HCEC 1CT (cell line): ENCODE measurements around the gene SETD3.

Experiments
- DNase-seq: peaks from one replicate; pipeline ENCODE4 v3.0.0-alpha.2; 2017

Gene SETD3

DNA sequence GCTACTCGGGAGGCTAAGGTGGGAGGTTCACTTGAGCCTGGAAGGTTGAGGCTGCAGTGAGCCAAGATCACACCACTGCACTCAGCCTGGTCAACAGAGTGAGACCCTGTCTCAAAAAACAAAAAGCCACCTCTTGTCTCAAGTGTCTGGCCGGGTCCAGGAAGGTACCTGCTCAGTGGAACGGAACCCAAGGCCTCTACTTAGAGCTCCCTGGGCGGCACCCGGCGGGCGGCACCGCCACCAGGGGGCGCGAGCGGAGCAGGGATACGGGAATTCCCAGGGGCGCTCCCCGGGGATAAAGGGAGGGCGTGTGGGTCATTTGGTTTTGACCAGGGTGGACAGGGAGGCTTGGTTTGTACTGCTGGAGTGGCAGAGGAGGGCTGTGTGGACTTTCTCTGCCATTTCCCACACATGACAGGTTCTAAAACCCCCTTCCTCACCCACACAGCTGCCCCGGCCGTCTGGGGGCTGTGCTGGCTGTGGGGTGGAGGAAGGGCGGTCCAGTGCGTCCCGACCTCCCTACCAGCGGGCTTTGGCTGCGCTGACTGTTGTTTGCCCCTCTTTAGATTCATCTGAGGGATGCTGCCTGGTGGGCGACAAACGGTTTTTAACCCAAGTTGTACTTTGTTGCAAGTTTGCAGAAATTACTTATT lies 91.4 kb downstream of the SETD3 start:
- peak; percentile 11 for DNase-seq

DNA sequence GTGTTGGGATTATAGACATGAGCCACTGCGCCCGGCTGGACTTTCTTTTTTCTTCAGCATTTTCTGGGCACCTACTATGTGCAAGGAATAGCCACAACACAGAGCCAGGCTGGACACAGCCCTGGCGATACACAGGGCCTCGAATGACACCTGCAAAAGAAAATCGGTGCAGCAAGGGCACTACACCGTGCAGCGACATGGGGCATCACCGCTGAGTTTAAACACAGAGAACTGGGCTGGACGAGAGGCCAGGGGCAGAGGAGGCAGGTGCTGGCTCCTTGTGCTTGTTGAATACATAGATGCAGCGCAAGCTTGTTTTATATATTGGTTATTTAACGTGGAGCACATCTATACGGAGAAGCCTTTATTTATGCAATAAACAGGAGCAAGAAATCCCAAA lies 92.4 kb downstream of the SETD3 start:
- no peak for DNase-seq

DNA sequence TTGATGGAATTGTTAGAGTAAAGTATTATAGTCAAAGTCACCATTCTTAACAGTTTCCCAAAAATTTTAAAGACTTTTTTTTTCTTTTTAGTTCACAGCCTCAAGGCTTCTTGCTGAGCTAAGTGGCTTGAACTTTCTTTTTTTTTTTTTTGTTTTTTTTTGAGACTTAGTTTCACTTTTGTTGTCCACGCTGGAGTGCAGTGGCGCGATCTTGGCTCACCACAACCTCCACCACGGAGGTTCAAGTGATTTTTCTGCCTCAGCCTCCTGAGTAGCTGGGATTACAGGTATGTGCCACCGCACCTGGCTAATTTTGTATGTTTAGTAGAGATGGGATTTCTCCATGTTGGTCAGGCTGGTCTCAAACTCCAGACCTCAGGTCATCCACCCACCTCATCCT lies 92.8 kb downstream of the SETD3 start:
- DNase-seq: no peak

DNA sequence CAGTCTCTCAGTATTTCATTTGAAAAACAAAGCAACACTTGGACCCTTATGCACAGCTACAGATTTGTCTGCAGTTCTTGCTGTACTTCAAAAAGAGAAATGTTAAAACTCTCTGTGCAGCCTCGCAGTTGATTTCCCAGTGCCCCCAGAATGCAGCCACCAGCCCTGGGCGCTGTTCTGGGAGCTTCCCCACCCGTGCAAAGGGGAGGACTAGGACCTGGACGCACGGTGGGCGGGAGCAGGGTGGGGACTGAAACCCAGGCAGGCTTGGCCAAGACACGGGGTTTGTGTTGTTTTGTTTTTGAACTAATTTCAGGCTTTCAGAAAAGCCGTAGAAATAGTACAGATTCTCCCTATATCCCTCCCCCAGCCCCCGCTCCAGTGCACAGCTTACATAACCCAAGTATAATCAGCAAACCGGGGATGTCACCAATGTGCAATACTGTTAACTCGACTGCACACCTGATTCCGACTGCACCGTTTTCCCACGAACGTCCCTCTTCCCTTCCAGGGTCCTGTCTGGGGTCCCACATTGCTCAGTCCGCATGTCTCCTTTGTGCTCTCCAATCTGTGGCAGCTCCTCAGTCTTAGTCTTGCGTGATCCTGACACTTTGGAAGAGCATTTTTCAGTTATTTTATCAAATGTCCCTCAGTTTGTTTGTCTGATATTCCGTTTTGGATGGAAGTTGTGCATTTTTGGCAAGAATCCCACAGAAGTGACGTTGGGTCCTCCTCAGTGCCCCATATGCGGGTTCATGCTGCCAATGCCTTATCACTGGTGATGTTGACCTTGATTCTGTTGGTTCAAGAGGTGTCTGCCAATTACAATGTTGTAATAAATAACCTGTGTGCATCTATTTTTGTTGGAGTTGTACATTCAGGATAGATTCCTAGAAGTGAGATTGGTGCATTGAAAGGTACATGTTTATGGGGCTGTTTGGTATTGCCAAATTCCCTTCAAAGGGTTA lies 95.9 kb downstream of the SETD3 start:
- no peak for DNase-seq

DNA sequence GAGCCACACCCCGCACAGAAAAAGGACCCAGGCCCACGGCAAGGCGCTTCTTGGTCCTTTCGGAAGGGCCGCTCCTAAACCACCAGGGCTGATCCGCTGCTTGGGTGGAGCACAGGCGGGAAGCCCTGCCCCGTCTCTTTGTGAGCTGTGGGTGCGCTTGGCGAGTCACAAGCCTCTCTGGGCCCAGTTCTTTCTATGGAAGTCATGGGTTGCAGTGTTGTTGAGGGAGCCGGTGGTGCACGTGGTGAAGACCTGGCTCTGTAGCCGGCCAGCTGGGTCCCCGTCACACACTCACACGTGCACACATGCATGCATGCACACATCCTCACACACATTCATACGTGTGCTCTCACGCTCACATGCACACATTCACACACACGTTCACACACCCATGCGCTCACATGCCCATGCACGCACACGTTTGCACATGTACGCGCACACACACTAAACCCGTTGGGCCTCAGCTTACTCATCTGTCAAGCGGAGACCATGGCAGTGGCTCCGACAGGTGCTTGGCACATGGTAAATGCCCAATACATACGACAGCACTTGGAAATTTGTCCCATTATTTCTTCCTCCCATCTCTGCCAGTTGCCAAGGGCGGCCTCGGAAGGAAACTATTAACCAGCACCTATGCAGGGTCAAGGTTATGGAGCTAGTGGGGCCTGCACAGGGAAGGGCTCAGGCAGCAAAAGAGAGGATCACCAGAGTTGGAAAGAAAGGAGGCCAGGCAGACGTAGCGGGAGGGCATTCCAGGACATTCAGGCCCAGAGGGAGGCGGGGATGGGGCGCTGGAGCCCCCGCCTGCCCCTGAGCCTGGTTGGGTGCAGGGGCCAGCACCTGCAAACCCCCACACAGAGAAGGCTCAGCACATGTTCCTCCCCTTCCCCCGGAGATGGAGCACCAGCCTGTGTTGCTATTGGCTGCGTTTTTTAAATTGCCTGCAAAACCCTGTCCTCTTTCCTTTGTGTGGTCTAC lies 96.9 kb downstream of the SETD3 start:
- no peak for DNase-seq

DNA sequence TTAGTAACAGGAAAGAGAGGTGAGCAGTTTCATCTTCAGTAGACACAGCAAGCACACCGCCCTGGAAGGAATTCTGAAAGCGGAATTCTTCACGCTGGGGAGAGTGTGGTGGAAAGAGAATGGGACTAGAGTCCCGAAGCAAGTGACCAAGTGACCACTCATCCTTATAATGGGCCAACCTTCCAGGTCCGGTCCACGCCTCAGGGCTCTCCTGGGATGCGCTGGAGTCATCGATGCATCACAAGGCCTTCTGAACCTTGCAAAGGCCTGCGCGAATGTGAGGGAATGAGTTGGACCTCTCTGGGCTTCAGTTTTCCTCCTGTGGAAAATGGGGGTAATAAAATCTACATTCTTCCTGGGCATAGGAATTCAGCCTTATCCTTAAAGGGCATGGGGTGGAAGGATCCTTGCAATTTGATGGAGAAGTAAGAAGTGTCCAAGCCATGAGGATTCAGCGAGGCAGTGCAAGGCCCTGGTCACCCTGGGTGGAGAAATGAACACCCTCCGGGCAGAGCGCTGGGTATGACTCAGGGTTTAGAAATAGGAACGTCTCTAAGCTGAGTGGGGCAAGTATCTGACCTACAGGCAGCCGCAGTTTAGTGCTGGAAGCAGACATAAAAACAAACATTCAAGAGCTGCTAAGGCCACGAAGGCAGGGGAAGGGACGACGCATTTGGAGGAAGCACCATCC lies 97.7 kb downstream of the SETD3 start:
- peak; percentile 51 for DNase-seq

DNA sequence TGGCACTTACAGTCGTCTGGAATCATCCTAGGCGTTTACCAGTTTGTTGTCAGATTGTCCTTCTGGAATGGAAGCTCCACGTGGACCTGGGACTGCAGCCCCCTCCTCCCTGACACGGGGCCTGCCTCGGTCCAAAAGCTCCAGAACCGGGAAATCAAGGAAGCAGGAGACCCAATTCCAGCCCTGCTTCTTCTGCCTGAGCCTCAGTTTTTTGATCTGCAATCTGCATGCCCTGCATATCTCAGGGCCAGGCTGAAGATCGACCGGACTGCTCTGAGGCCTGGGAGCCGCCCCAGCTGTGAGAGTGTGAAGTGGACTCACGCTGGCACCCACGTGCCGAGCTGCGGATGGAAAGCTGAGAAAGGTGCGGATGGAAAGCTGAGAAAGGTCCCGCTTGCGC lies 98.6 kb downstream of the SETD3 start:
- no peak for DNase-seq

DNA sequence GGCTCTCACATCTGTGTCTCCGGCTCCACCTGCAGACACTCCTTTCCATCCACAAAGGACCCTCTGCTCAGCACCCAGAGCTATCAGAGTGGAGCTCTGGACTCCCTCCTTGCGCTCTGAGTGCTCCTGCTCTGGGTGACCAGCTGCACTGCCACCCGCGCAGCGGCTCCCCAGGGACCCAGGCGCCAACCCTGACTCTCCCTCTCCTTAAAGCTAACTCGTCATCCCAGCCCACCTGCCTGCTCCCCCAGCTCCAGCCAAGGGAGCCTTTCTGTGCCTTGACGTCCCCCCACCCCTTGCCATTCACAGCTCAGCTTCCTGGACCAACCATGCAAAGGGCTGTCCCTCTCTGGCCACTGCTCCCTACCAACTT lies 99.0 kb downstream of the SETD3 start:
- no peak for DNase-seq

DNA sequence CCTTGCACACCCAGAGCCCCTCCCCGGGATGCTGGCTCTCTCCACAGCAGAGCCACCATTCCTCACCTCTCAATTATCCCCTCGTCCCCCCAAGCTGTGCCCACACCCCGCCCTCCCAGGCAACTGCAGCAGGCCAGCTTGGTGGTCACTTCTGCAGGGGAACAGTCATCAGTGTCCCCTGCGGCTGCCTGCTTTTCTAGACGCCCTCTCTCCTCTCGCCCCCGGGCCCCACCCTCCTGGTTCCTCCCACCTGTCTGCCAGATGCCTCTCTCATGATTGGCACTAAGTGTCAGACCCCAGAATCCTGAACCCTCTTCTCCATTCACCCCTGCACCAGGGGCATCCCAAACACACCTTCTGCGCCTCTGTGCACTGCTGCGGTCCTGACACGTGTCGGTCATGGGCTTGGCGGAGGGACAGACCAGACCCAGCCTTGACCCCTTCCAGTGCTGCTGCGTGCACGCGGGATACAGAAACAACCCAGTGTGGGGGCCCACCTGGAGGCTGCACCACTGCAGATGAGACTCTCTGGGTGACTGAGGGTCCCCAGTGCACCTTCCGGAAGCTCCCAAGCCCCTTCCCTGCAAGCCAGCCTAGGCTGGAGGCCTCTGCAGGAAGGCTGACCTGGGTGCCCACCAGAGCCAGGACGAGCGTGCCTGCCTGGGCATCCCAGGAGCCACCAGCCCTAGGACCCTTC lies 99.5 kb downstream of the SETD3 start:
- DNase-seq: no peak

DNA sequence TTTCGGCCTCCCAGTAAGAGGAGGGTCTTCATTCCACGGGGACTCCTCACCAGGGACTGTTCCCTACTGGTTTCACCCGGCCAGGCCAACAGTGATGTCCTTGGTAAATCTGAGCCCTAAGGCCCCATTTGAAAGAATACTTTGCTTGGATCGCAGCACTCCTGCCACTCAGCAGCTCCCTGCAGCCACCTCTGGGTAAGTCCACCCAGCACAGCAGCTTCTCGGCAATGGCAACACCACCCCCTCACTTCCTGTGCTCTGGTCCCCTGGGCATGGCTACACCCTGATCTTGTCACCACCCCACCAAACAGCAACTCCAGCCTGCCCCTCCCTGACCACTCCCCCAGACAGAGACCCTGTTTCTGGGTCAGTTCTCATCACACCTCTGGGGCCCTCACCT lies 100.3 kb downstream of the SETD3 start:
- no peak for DNase-seq

DNA sequence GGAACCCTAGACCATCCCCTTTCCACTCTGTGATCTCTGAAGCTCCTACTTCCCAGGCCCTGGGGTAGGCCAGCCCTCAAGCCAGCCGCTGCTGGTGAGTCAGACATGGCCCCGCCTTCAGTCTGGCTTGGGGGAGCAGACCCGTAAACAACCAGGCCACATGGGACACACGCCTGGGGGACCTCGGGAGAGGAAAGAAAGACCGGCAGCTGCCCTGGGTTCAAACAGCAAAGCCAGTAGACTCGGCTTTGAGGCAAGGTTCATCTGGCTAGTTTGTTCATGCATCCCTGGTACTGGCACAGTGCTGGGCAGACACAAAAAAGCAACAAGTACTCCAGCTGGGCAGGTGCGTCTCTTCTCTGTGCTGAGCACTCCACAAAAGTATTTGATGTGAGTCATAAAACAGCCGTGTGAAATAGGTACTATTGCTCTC lies 101.9 kb downstream of the SETD3 start:
- peak; percentile 47 for DNase-seq

DNA sequence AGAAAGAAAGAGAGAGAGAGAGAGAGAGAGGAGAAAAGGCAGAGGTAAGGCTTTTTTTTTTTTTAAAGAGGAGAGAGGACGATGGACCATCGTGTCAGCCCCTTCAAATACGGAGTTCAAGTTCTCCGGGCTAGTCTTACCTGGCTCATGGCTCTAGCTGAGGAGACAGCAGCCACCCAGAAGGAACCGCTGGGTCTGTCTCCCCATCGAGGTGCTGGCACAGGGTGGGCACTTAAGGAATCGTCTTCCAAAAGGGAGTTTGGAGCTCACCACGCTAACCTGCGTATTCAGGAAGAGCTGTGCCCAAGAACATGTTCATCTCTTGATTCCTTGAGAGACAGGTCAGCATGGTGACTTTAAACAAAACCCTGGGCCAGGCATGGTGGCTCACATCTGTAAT lies 102.7 kb downstream of the SETD3 start:
- DNase-seq: no peak

DNA sequence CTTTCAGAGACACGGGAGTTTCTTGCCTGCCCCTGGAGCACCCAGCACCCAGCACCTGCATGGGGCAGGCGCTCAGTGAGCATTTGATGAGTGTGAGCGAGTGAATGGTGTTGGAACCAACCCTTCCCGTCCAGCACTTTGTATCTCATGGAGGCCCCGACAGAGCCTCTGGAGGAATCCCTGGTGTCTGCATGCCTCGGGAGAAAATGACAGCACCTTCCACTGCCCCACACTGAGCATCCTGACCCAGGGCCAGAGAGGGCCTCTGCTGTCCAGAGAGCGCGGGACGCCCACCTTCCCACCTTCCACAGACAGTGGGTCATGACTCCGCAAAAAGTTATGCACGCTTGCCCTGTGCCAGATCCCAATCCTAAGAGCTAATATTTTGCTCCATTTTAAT lies 105.7 kb downstream of the SETD3 start:
- no peak for DNase-seq

DNA sequence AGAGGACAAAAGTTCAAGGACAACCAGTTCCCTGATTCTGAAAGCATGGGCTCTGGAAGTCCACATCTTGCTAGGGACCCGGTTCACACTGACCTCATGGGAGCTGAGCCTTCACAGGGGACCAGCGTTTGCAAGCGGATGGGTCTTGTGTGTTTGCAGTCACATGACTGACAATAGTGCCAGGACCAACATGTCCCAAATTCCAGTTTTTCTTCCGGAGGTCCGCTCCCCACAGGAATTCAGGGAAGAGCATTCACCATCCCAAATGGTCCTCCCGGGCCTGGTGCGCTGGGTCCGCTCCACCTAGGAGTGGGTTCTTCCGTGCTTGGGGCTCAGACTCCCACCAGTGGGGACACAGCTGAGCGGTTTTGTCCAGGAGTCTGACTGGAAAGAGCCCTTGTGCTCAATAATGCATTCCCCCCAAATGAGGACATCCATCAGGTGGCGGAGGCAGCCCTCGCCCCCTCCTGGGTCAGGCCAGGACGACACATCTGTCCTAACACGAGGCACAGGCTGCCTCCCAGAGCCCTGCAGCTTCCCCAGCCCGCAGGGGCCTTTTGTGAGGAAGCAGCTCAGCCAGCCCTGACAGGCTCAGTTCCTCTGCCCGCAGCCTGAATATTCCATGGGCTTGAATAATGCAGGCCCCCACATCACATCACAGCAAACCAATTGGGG lies 116.9 kb downstream of the SETD3 start:
- no peak for DNase-seq

DNA sequence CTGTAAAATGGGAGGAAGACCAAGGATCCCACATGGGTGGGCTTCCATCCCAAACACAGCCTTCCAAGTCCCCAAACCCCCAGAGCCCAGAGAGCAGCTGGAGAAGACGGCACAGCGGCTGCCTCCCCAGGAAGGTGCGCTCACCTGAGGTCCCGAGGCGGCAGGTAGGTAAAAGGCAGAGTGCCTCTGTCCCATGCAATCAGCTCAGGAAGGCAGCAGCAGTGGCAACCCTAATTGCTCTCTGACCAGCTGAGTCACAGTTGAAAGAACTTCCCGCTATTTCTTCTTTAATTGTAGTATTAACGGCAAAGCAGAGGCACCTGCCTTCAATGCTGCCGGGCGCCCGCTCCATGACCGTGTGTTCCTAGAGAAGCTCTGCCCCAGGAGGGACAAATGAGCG lies 117.6 kb downstream of the SETD3 start:
- no peak for DNase-seq

DNA sequence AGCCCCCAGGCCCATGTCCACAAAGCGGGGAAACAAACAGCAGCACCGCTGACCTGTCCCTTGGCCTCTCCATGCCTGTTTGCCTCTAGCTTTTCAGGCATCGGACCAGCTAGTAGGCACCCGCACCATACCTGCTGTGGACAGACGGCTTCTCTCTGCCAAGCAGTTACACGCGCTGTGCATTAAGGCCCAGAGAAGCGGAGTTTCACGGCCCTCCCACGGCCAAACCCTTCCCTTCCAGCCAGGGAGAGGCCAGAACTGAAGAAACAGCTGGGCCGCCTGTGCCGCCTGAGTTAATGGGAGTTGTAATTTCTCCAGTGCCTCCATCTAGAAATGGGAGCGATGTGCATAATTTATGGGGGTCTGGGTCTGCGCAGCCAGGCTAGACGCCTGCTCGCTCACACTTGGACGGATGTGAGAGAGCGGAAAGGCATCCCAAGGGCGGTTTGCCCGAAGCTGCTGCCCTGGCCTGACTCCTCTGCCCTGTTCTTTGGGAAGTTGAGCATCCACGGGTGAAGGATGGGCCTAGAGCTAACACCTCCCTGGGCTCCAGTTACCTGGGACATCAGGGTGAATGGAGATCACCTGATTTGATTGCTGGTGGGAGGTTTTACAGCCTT lies 119.0 kb downstream of the SETD3 start:
- no peak for DNase-seq

DNA sequence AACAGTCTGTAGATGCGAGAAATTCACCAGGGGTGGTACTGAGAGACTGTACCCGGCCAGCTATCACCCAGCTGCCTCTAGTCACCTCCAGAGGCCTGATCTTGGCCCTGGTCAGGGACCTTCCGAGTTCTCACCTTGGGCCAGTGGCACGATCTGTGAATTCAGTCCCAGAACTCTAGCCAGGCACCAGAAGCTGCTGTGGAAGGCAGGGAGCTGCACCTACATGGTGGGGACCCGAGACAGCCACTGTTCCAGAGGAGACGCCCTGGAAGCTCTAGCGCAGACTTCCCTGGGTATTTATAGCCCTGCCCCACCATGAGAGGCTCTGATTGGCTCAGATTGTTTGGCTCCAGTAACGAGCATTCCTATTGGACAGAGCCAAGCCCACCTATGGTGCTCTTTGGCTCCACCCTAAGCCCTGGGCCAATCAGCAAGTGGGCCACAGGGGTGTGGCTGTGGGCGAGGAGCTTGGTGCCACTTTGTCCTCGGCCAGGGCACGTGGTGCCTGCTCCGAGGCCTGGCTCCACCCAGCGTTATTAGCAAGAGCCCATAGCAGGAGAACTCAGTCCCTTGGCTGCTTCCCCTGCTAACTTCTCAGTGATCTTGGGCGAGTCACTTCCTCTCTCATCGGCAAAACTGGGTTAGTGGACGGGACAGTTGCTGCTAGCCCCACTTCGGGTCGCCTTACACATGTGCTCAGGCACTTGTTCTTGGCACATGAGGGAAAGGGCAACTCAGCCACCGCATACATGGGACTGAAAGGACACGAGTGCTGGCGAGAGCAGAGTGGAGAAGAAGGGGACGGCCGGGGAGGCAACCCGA lies 119.7 kb downstream of the SETD3 start:
- DNase-seq: no peak

DNA sequence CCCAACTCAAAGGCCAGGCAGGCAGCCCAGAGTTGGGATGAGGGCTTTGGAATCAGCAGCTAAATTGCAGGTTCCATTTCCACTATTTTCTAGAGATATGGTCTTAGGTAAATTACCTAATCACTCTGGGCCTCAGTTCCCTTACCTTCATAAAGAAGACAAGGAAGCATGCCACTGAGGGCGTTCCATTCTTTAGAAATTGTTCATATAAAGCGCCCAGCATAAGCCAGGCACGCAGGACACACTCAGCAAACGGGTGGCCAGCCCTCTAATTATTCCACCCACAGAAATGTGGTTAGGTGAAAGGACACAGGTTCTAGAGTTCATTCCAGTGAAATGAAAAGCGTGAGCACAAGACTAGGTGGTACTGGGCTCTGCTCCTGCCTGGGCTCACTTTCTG lies 120.8 kb downstream of the SETD3 start:
- no peak for DNase-seq

DNA sequence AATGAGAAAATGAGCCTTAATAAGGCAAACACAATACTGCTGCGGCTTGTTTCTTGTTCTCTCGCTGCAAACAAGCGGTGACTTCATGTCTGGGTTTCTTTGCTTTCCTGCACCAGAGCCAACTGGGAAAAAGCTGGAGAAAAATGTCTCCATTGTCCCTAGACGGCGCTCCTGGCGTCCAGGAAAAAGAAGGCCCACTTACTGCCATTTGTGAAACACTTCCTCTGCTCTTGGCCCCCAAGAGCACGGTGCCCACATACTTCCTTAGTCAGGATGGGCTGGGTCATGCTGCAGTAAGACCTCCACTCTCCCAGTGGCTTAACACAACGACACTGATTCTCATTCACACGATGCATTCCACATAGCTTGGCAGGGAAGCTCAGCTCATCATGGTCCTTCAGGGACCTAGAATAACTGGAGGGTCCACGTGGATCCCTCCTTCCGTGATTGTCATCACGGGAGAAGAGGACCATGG lies 122.7 kb downstream of the SETD3 start:
- DNase-seq: no peak
